ENCODE data around the gene CCNJL. TPM values are rescaled to one million over a fixed set of nuclear protein-coding genes. Genes with fewer than 3 reads are reported as not detected.
A peak's percentile ranks its signal among the peaks of the same experiment; 100 is the strongest.

The CCNJL gene
- total RNA-seq, 3 donors from 2014 or later, result 8.7 to 32.7 (median 25.0) TPM

DNA sequence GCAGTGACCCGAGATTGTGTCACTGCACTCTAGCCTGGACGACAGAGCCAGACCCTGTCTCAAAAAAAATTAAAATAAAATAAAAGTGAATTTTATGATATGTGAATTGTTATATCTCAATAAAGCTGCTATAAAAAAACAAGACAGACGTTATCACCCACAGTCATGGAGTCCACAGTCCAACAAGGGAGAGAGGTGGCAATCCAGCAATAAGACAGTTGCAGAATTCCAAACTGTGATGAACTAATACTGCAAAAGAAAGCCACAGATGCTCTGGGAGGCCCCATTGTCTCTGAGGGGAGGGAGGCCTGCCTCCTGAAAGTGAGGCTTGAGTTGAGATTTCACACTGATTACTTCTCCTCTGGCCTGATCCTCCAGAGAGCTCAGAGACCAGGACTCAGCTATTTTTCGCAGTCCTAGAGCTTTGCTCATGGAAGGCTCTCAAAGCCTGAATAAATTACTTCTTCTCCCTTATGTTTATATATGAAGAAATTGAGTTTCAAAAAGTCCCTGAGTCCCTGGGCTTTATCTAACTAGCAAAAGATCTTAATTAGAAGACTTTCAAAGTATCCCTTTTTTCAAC, 28.0 kb downstream of the CCNJL start:
- peaks cover 41% of the 10 kb centered on the region for H3K4me1 ChIP-seq (ENCODE audit: low read depth)
- ATAC-seq, result peak; percentile 62

DNA sequence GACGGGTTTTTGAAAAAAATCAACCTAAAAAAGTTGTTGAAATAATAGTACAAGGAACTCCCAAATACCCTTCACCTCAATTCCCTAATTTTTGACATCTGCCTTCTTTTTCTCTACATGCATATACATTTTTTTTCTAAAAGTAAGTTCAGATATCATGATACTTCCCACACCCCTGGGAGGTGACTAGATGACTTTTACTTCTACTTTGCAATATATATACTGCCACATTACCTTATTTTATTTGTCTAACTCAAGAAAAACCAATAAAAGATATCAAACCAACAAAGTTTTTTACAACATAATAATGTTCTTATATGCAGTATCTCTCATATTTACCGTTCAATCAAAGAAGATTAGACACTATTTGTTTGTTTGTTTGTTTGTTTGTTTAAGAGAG, 31.1 kb downstream of the CCNJL start:
- TF ChIP-seq, protein P1, sequence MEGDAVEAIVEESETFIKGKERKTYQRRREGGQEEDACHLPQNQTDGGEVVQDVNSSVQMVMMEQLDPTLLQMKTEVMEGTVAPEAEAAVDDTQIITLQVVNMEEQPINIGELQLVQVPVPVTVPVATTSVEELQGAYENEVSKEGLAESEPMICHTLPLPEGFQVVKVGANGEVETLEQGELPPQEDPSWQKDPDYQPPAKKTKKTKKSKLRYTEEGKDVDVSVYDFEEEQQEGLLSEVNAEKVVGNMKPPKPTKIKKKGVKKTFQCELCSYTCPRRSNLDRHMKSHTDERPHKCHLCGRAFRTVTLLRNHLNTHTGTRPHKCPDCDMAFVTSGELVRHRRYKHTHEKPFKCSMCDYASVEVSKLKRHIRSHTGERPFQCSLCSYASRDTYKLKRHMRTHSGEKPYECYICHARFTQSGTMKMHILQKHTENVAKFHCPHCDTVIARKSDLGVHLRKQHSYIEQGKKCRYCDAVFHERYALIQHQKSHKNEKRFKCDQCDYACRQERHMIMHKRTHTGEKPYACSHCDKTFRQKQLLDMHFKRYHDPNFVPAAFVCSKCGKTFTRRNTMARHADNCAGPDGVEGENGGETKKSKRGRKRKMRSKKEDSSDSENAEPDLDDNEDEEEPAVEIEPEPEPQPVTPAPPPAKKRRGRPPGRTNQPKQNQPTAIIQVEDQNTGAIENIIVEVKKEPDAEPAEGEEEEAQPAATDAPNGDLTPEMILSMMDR (IDR thresholded peaks at IDR 0.05), result no peak
- peak; percentile 57 for ATAC-seq
- H3K9me3 ChIP-seq, result no peaks in the 10 kb centered on the region
- peaks cover 33% of the 10 kb centered on the region for H3K4me1 ChIP-seq (ENCODE audit: low read depth)
- no peak overlapping the region for H3K4me3 ChIP-seq
- intact Hi-C loops (cut with DNase I, micrococcal nuclease), result no loop called here
- DNase-seq, result no peak
- H3K36me3 ChIP-seq (ENCODE audit: low read depth), result no peaks in the 10 kb centered on the region

More for the DNA sequence above, 28.0 kb downstream of the CCNJL start:
- Histone ChIP-seq H3K4me3 (no peak overlapping the region), H3K9me3 (no peaks in the 10 kb centered on the region), H3K36me3 (ENCODE audit: low read depth) (no peaks in the 10 kb centered on the region)
- TF ChIP-seq, protein P1 (IDR thresholded peaks at IDR 0.05), result no peak
- DNase-seq, result peak in 1 of 3 donors; percentile 37
- intact Hi-C loops (cut with DNase I, micrococcal nuclease), result no loop called here

DNA sequence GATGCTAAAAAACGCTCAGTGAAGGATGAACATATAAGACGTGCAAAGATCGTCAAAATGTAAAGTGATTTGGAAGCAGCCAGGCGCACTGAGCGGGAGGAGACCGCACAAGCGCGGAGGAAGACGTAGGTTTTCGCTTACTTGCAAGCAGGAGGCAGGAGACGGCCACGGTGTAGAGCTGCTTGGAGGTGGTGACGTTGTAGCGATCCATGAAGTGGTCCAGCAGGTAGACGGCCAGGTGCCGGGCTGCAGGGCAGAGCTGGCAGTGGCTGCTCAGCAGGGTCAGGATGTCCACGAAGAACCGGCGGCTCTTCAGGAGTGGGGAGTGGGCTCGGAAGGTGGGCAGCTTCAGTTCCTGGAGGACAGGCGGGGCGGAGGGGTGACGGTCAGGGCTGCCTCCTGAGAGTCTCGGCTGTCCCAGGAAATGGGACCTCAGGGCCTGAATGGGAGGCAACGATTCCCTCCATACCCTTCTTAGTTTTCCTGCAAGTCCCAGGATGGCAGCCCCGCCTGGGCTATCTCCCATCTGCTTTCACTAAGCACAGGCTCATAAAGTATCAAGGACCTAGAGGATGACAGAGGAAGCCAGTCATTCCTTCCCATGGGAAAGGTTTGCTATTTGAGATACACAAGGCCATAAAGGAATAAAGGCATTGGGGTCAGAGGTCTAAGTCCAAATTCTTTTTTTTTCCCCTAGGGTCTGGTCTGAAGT, 31.8 kb downstream of the CCNJL start:
- no peaks in the 10 kb centered on the region for H3K36me3 ChIP-seq (ENCODE audit: low read depth)
- H3K9me3 ChIP-seq, result no peaks in the 10 kb centered on the region
- DNase-seq, result peak; percentile 71 to 77 (median 73)
- peaks cover 26% of the 10 kb centered on the region for H3K4me1 ChIP-seq (ENCODE audit: low read depth)
- no peak overlapping the region for H3K4me3 ChIP-seq
- TF ChIP-seq, protein P1 (IDR thresholded peaks at IDR 0.05), result no peak
- intact Hi-C loops (cut with DNase I, micrococcal nuclease), result no loop called here
- ATAC-seq, result peak; percentile 91

DNA sequence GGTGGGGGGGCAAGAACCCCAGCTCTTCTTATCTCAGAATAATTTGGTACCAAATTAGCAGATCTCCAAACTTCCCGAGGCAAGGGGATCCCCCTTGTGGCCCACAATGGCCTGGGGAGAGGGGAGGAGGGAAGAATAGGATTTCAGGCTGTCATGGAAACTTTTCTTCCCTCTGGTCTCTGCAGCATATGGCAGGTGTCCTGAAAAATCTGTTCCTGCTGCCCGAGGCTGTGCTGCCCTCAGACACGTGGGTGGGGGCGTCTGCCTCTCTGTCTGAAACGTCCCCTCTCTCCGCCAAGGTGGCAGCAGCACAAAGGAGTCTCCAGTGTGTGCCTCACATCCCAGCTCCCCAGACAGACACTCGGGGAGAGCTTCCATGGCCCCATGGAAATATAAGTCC, 34.0 kb downstream of the CCNJL start:
- no peaks in the 10 kb centered on the region for H3K36me3 ChIP-seq (ENCODE audit: low read depth)
- no peak overlapping the region for H3K4me3 ChIP-seq
- H3K9me3 ChIP-seq, result no peaks in the 10 kb centered on the region
- intact Hi-C loops (cut with DNase I, micrococcal nuclease), result no loop called here
- no peak for ATAC-seq
- DNase-seq, result no peak
- peaks cover 14% of the 10 kb centered on the region for H3K4me1 ChIP-seq (ENCODE audit: low read depth)
- TF ChIP-seq, protein P1 (IDR thresholded peaks at IDR 0.05), result no peak

DNA sequence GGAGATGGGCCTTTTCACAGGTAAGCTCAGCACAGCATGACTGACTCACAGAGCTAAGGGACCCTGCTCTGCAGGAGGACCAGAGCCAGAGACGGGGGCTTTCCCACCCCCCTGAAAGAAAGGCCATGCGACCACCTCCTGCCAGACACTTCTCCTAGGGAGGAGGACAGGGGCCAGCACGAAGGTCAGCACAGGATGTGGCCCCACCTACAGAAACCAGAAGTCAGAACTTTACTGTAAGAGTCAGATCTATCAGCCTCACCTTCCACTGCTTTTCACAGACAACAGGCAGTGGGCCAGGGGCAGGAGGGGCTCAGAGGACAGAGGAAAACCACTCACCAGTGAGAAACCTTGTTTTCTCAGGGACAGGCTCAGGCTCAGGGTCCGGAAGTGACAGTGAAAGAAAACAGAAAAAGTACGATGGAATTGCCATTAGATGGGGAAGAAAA, 37.9 kb downstream of the CCNJL start:
- Histone ChIP-seq H3K4me3 (no peak overlapping the region), H3K36me3 (ENCODE audit: low read depth) (no peaks in the 10 kb centered on the region), H3K9me3 (no peaks in the 10 kb centered on the region), H3K4me1 (ENCODE audit: low read depth) (peaks cover 32% of the 10 kb centered on the region)
- ATAC-seq (no peak), DNase-seq (no peak)
- intact Hi-C loops (cut with DNase I, micrococcal nuclease), result no loop called here
- TF ChIP-seq, protein P1 (IDR thresholded peaks at IDR 0.05), result no peak
